PC-9 (cell line): ENCODE results near the gene TAF3. TPM values are rescaled to one million over a fixed set of nuclear protein-coding genes. Genes with fewer than 3 reads are reported as not detected.

Experiments
- BruUV-seq: library from RNA; stranded (reverse); fragments of 400-500 nt; replicated peaks from 2 replicates; lab custom pipeline; 2021; lab: Mats Ljungman, UMichigan
- CTCF ChIA-PET: fragments of 300-600 bp; sonication (Branson Sonifier 250); formaldehyde crosslinking; loops from one replicate; lab custom pipeline; 2022; ENCODE audit warnings: antibody characterized with exemption; lab: Charles Lee
- POLR2A ChIA-PET: fragments of 300-600 bp; sonication (Branson Sonifier 250); formaldehyde crosslinking; loops from one replicate; lab custom pipeline; 2022; ENCODE audit warnings: antibody characterized with exemption; ENCODE audit not compliant: unreplicated experiment; lab: Charles Lee
- DNase-seq, 2 experiments: peaks; one replicate each; pipeline versions ENCODE4 v3.0.0 to v3.0.0-alpha.2; 2015 to 2022; ENCODE audit warnings: mixed read lengths in 1 of 2
- H2AFZ ChIP-seq: fragments of 200-600 bp; sonication (generic); 2 replicates; pipeline ENCODE4 v1.8.1; 2017; ENCODE audit warnings: antibody characterized with exemption
- H3F3A ChIP-seq: fragments of 200-600 bp; sonication (generic); 2 replicates; pipeline ENCODE4 v1.8.1; 2017; ENCODE audit warnings: antibody characterized with exemption, mild to moderate bottlenecking, low read depth; ENCODE audit not compliant: insufficient read depth
- H3K27ac ChIP-seq: fragments of 200-600 bp; sonication (generic); 2 replicates; pipeline ENCODE4 v1.6.1; 2016; ENCODE audit warnings: mixed run types
- H3K27me3 ChIP-seq: fragments of 200-600 bp; sonication (generic); 2 replicates; pipeline ENCODE4 v1.6.1; 2016; ENCODE audit warnings: low read depth, mixed run types; ENCODE audit not compliant: insufficient read depth
- H3K36me3 ChIP-seq: fragments of 200-600 bp; sonication (generic); 2 replicates; pipeline ENCODE4 v1.6.1; 2016; ENCODE audit warnings: low read depth, mixed run types
- H3K4me1 ChIP-seq: fragments of 200-600 bp; sonication (generic); replicated peaks from 2 replicates; pipeline ENCODE4 v1.6.1; 2016; ENCODE audit warnings: mixed run types; ENCODE audit not compliant: insufficient read depth
- H3K4me2 ChIP-seq: fragments of 200-600 bp; sonication (generic); 2 replicates; pipeline ENCODE4 v1.6.1; 2017; ENCODE audit warnings: mixed run types
- H3K4me3 ChIP-seq: fragments of 200-600 bp; sonication (generic); 2 replicates; pipeline ENCODE4 v1.6.1; 2016; ENCODE audit warnings: mixed run types
- H3K79me2 ChIP-seq: fragments of 200-600 bp; sonication (generic); 2 replicates; pipeline ENCODE4 v1.6.1; 2017; ENCODE audit warnings: low read depth, mixed run types
- H3K9me2 ChIP-seq: fragments of 200-600 bp; sonication (generic); 2 replicates; pipeline ENCODE4 v1.8.1; 2017; ENCODE audit warnings: mild to moderate bottlenecking; ENCODE audit not compliant: insufficient read depth
- H3K9me3 ChIP-seq: fragments of 200-600 bp; sonication (generic); 2 replicates; pipeline ENCODE4 v1.8.1; 2016; ENCODE audit warnings: low read depth; ENCODE audit not compliant: insufficient read depth
- H4K20me1 ChIP-seq: fragments of 200-600 bp; sonication (generic); 2 replicates; pipeline ENCODE4 v1.8.1; 2017; ENCODE audit not compliant: insufficient read depth
- CTCF ChIP-seq: fragments of 200-600 bp; sonication (generic); conservative IDR thresholded peaks from 2 replicates; pipeline ENCODE4 v1.6.1; 2017; ENCODE audit warnings: mixed run types, antibody characterized with exemption, mild to moderate bottlenecking, moderate library complexity
- EZH2 ChIP-seq: fragments of 200-600 bp; sonication (generic); IDR thresholded peaks from 2 replicates; pipeline ENCODE4 v1.8.0; 2017; ENCODE audit warnings: antibody characterized with exemption, low read depth
- intact Hi-C: fragments of 100-400 bp; cut with micrococcal nuclease; formaldehyde crosslinking; loops from one replicate; pipeline ENCODE4 v1.10.0; 2022; ENCODE audit not compliant: unreplicated experiment
- total RNA-seq: library from RNA; stranded (reverse); gene quantifications from 2 replicates; pipeline ENCODE4 v1.2.3, GENCODE V29; 2021

TAF3 gene
- total RNA-seq, 1 experiment from 2014 or later = 7.7 TPM

GRCh38 chr10:8013006-8013405, 194.7 kb downstream of the TAF3 start:
- CTCF ChIA-PET = no interaction called here
- no peaks in the 10 kb centered on the region for H3F3A ChIP-seq
- no peak overlapping the region for H3K4me3 ChIP-seq
- no peaks in the 10 kb centered on the region for H3K27me3 ChIP-seq
- DNase-seq = peak in 1 of 2 experiments; percentile 34
- H4K20me1 ChIP-seq = no peaks in the 10 kb centered on the region
- H2AFZ ChIP-seq = no peak overlapping the region
- H3K9me2 ChIP-seq = no peaks in the 10 kb centered on the region
- intact Hi-C loops = no loop called here
- peaks cover 9% of the 10 kb centered on the region; the same call in 1 of the 2 replicates for H3K4me1 ChIP-seq
- H3K4me2 ChIP-seq = no peak overlapping the region; the same call in 1 of the 2 replicates
- H3K36me3 ChIP-seq = no peaks in the 10 kb centered on the region
- no peaks in the 10 kb centered on the region for H3K9me3 ChIP-seq
- POLR2A ChIA-PET = interaction anchor here (0.5 to 0.6 kb wide), 3 partner anchors 41 to 1362 kb away, joined by 5 to 7 read pairs (median 7); no protein-coding TSS in a partner anchor
- BruUV-seq = no TSS peak
- no peaks in the 10 kb centered on the region for H3K79me2 ChIP-seq
- TF ChIP-seq EZH2 (no peak), CTCF (no peak)
- no peak overlapping the region for H3K27ac ChIP-seq

- H3K4me1 ChIP-seq = peaks cover 9% of the 10 kb centered on the region; the same call in 1 of the 2 replicates
- no peaks in the 10 kb centered on the region for H3K79me2 ChIP-seq
- no peaks in the 10 kb centered on the region for H3F3A ChIP-seq
- H3K36me3 ChIP-seq = no peaks in the 10 kb centered on the region
- TF ChIP-seq EZH2 = no peak
- TF ChIP-seq CTCF = no peak
- no peak overlapping the region for H2AFZ ChIP-seq
- no peaks in the 10 kb centered on the region for H3K9me3 ChIP-seq
- POLR2A ChIA-PET = interaction anchor here (0.6 kb wide), 1 partner anchor 231 kb away, joined by 5 read pairs; no protein-coding TSS in a partner anchor
- no TSS peak for BruUV-seq
- no peak overlapping the region for H3K4me3 ChIP-seq
- H4K20me1 ChIP-seq = no peaks in the 10 kb centered on the region
- intact Hi-C loops = no loop called here
- no peaks in the 10 kb centered on the region for H3K9me2 ChIP-seq
- H3K27me3 ChIP-seq = no peaks in the 10 kb centered on the region
- no peak for DNase-seq
- CTCF ChIA-PET = no interaction called here
- H3K4me2 ChIP-seq = no peak overlapping the region
- no peak overlapping the region for H3K27ac ChIP-seq
Measured at GRCh38 chr10:8013619-8014018, 195.3 kb downstream of the TAF3 start.

GRCh38 chr10:8014649-8015048, 196.3 kb downstream of the TAF3 start:
- Histone ChIP-seq H3K79me2 (no peaks in the 10 kb centered on the region), H3K9me3 (no peaks in the 10 kb centered on the region), H3K4me3 (no peak overlapping the region), H3K36me3 (no peaks in the 10 kb centered on the region), H2AFZ (no peak overlapping the region), H3K9me2 (no peaks in the 10 kb centered on the region), H4K20me1 (no peaks in the 10 kb centered on the region), H3K27me3 (no peaks in the 10 kb centered on the region), H3K4me2 (no peak overlapping the region), H3F3A (no peaks in the 10 kb centered on the region), H3K4me1 (peaks cover 9% of the 10 kb centered on the region; the same call in 1 of the 2 replicates), H3K27ac (no peak overlapping the region)
- ChIA-PET CTCF (no interaction called here), POLR2A (no interaction called here)
- DNase-seq = no peak
- no TSS peak for BruUV-seq
- intact Hi-C loops = no loop called here
- TF ChIP-seq EZH2 (no peak), CTCF (no peak)
